Calu3 (cell line): Measurements from ENCODE around the gene SCGB1C1. TPM values are rescaled to one million over a fixed set of nuclear protein-coding genes. Genes with fewer than 3 reads are reported as not detected.
"Not testable (repeated sequence)": the region's sequence is repeated elsewhere in the genome, so short reads cannot be mapped to it uniquely, and the experiment has no call there.

Experiments used
- BruUV-seq: library from RNA; stranded (reverse); fragments of 400-500 nt; replicated peaks from 2 replicates; lab custom pipeline; 2021; lab: Mats Ljungman, UMichigan
- CTCF ChIA-PET: fragments of 300-600 bp; sonication (Branson Sonifier 250); formaldehyde crosslinking; loops from one replicate; lab custom pipeline; 2022; ENCODE audit warnings: antibody characterized with exemption; lab: Charles Lee
- DNase-seq: peaks from one replicate; pipeline ENCODE4 v3.0.0; 2022
- H3K27ac Mint-ChIP-seq: one replicate; pipeline ENCODE4 v1.8.0; 2022; ENCODE audit warnings: mixed read lengths; ENCODE audit not compliant: unreplicated experiment
- H3K27me3 Mint-ChIP-seq: one replicate; pipeline ENCODE4 v1.8.0; 2022; ENCODE audit warnings: mixed read lengths; ENCODE audit not compliant: unreplicated experiment
- H3K36me3 Mint-ChIP-seq: one replicate; pipeline ENCODE4 v1.8.0; 2022; ENCODE audit warnings: mild to moderate bottlenecking, moderate library complexity, mixed read lengths; ENCODE audit not compliant: insufficient read depth, unreplicated experiment
- H3K4me1 Mint-ChIP-seq: one replicate; pipeline ENCODE4 v1.8.0; 2022; ENCODE audit warnings: mild to moderate bottlenecking, low read depth, mixed read lengths; ENCODE audit not compliant: unreplicated experiment
- H3K4me3 Mint-ChIP-seq: one replicate; pipeline ENCODE4 v1.8.0; 2022; ENCODE audit warnings: mild to moderate bottlenecking, low read depth, moderate library complexity, mixed read lengths; ENCODE audit not compliant: unreplicated experiment
- H3K9me3 Mint-ChIP-seq: one replicate; pipeline ENCODE4 v1.8.0; 2022; ENCODE audit warnings: low read depth, mixed read lengths; ENCODE audit not compliant: unreplicated experiment
- CTCF ChIP-seq: fragments of 200-600 bp; IDR thresholded peaks from one replicate; pipeline ENCODE4 v1.8.0; 2022; ENCODE audit warnings: antibody characterized with exemption; ENCODE audit not compliant: unreplicated experiment
- intact Hi-C: fragments of 100-400 bp; cut with micrococcal nuclease; formaldehyde crosslinking; loops from one replicate; pipeline ENCODE4 v1.10.0; 2022; ENCODE audit not compliant: unreplicated experiment
- total RNA-seq: library from RNA; stranded (reverse); gene quantifications from 2 replicates; pipeline ENCODE4 v1.2.3, GENCODE V29; 2022

The SCGB1C1 gene
- total RNA-seq, 1 experiment from 2014 or later = not detected

GRCh38 chr11:216081-216974 lies 23.4 kb downstream of the SCGB1C1 start:
- Mint-ChIP-seq H3K4me3 (no peak overlapping the region), H3K36me3 (peaks cover 46% of the 10 kb centered on the region), H3K27ac (no peak overlapping the region), H3K27me3 (no peaks in the 10 kb centered on the region), H3K9me3 (no peaks in the 10 kb centered on the region), H3K4me1 (no peaks in the 10 kb centered on the region)
- intact Hi-C loops = no loop called here
- CTCF ChIA-PET = interaction anchor here (0.5 kb wide), 1 partner anchor 303 kb away, joined by 3 read pairs; no protein-coding TSS in a partner anchor
- no TSS peak for BruUV-seq
- TF ChIP-seq CTCF = no peak
- no peak for DNase-seq

GRCh38 chr11:217704-218103 lies 24.8 kb downstream of the SCGB1C1 start:
- no TSS peak for BruUV-seq
- H3K27ac Mint-ChIP-seq = no peak overlapping the region
- intact Hi-C loops = no loop called here
- no peaks in the 10 kb centered on the region for H3K27me3 Mint-ChIP-seq
- CTCF ChIA-PET = no interaction called here
- TF ChIP-seq CTCF = no peak
- H3K9me3 Mint-ChIP-seq = no peaks in the 10 kb centered on the region
- H3K36me3 Mint-ChIP-seq = peaks cover 40% of the 10 kb centered on the region
- H3K4me1 Mint-ChIP-seq = no peaks in the 10 kb centered on the region
- H3K4me3 Mint-ChIP-seq = no peak overlapping the region
- DNase-seq = no peak

GRCh38 chr11:218815-219593 lies 26.1 kb downstream of the SCGB1C1 start:
- no peak for DNase-seq
- no TSS peak for BruUV-seq
- no peak for TF ChIP-seq CTCF
- no peaks in the 10 kb centered on the region for H3K4me1 Mint-ChIP-seq
- H3K4me3 Mint-ChIP-seq = no peak overlapping the region
- intact Hi-C loops = no loop called here
- H3K27ac Mint-ChIP-seq = no peak overlapping the region
- peaks cover 27% of the 10 kb centered on the region for H3K36me3 Mint-ChIP-seq
- CTCF ChIA-PET = no interaction called here
- no peaks in the 10 kb centered on the region for H3K27me3 Mint-ChIP-seq
- no peaks in the 10 kb centered on the region for H3K9me3 Mint-ChIP-seq

- CTCF ChIA-PET, H3K27me3 Mint-ChIP-seq, H3K9me3 Mint-ChIP-seq, BruUV-seq, H3K27ac Mint-ChIP-seq, H3K4me1 Mint-ChIP-seq, intact Hi-C loops, H3K4me3 Mint-ChIP-seq, DNase-seq: not testable (repeated sequence)
- peaks cover 14% of the 10 kb centered on the region for H3K36me3 Mint-ChIP-seq
These were observed 27.9 kb downstream of the SCGB1C1 start for GRCh38 chr11:220641-221215.
